HG03442 (cell line): ENCODE measurements around the gene GMPR.
"Not testable (repeated sequence)": the region's sequence is repeated elsewhere in the genome, so short reads cannot be mapped to it uniquely, and the experiment has no call there.

Experiments
- ATAC-seq: cut with Tn5 transposase; IDR thresholded peaks from one replicate; pipeline ENCODE4 v1.9.1; 2021; ENCODE audit warnings: mild to moderate bottlenecking, moderate library complexity; ENCODE audit not compliant: unreplicated experiment

GMPR gene

DNA sequence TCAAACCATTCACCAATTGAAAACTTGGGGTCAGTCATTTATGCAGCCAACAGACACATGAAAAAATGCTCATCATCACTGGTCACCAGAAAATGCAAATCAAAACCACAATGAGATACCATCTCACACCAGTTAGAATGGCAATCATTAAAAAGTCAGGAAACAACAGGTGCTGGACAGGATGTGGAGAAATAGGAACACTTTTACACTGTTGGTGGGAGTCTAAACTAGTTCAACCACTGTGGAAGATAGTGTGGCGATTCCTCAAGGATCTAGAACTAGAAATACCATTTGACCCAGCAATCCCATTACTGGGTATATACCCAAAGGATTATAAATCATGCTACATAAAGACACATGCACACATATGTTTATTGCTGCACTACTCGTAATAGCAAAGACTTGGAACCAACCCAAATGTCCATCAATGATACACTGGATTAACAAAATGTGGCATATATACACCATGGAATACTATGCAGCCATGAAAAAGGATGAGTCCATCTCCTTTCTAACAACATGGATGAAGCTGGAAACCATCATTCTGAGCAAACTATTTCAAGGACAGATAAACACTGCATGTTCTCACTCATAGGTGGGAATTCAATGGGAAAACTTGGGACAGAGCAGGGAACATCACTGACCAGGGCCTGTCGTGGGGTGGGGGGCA, 13.2 kb upstream of the GMPR start:
- ATAC-seq = not testable (repeated sequence)

DNA sequence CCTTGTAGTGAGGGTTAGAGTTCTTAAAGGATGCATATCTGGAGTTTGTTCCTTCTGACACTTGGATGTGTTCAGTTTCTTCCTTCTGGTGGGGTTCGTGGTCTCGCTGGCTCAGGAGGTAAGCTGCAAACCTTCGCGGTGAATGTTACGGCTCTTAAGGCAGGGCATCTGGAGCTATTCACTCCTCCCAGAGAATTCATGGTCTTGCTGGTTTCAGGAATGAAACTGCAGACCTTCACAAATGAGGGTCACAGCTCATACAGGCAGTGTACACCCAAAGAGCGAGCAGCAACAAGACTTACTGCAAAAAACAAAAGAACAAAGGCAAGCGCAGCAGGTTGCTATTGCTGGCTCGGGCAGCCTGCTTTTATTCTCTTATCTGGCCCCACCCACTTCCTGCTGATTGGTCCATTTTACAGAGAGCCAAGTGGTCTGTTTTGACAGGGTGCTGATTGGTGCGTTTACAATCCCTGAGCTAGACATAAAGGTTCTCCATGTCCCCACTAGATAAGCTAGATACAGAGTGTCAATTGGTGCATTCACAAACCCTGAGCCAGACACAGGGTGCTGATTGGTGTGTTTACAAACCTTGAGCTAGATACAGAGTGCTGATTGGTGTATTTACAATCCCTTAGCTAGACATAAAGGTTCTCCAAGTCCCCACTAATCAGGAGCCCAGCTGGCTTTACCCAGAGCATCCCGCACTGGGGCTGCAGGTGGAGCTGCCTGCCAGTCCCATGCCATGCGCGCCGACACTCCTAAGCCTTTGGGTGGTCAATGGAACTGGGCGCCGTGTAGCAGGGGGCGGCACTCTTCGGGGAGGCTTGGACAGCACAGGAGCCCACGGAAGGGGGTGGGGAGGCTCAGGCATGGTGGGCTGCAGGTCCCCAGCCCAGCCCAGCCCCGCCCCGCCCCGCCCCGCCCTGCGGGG, 12.0 kb upstream of the GMPR start:
- ATAC-seq = not testable (repeated sequence)

DNA sequence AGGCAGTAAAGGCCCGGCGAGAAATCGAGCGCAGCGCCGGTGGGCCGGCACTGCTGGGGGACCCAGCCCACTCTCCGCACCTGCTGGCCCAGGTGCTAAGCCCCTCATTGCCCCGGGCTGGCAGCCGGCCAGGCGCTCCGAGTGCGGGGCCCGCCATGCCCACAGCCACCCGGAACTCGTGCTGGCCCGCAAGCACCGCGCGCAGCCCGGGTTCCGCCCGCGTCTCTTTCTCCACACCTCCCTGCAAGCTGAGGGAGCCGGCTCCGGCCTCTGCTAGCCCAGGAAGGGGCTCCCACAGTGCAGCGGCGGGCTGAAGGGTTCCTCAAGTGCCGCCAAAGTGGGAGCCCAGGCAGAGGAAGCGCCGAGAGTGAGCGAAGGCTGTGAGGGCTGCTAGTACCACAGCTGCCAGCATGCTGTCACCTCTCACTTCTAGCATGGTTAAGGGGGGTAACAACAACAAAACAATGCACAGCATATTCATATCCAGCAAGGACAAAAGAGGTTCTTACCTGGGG, 11.3 kb upstream of the GMPR start:
- no peak for ATAC-seq

DNA sequence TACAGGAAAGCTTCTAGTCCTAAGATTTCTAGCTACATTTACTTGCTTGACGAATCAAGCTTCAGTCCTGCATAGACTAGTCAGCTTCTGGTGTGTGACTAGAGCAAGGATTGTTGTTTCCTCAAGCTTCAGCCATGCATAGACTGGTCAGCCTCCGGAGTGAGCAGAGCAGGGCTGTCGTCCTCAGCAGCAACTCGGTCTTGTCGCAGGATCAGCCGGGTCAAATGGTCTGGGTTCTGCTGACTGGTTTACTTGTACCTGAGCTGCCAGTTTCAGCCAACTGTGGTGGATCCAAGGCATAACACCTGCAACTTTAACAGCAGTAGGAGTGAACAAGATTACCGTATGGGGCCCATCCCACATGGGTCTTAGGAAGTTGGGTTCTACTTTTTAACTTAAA, 10.8 kb upstream of the GMPR start:
- ATAC-seq = no peak

DNA sequence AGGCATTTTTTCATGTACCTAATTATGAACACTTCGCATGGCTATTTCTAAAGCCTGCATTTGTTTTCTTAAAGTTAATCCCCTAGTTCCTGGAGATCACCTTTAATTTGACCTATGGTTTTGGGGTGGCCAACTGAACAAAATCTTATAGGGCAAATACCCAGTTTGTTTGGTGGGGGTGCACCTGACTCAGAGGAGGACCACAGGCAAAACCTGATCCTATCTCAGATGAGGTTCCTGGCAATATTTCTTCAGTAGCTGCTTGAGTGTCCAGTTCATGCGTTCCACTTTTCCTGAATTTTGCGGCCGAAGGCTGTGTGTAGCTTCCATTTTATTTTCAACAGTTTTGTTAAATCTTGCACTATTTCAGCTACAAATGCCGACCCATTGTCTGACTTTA, 10.3 kb upstream of the GMPR start:
- ATAC-seq = no peak

DNA sequence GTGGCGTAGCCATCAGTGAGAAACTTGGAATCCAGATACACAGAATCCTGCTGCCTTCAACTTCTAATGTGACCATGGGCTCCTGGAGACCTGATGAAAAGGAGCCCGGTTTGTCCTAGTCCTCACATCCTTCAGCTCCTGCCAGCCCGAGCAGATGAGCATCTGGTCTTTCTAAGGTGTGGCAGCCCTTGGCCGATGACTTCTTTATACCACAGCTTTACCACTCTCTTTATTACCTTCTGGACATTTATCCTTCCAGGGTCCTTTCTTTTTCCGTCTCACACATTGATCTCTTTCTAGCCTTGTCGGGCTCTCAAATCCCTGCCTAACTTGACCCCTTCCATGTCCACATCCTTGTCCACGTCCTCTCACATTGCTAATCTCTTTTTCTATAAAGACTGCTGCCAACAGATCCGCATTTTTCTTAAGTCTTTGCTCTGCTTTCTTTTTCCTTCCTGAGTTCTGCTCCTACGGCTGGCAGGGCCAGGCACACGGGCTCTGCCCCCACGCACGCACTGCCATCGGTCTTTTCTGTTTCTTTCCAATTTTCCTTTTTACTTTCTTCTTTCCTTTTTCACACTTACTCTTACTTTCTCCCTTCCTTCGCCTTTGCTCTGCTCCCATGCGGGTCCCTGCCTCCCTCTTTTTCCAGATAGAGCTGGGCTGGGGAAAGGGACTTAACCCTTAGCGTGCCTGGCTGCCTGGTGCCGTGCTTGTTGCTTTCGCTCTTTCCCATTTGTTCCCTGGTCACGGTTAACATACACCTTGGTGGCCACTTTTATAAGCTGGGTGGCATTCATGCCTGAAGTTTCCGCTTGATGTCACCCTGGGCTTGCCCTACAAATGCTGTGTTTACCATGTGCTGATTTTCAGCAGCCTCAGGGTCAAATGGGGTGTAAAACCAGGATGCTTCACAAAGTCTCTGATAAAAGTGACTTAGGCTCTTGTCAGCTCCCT, 9.4 kb upstream of the GMPR start:
- ATAC-seq = no peak

DNA sequence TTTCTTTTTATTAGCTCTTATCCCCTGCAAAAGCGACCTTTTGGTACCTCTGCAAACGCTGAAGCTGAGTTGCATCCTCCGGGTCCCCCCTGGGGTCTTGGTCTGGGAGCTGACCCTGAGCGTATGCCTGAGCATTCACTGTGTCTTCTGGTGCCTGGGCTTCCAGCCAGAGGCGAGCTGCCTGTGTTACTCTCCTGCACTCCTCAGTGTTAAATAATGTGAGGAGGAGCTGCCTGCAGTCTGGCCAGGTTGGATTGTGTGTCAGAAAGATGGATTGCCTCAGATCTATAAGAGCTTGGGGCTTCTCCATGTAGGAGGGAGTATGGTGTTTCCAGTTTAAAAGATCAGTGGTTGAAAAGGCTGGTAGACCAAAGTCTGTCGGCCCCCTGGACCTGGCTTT, 8.7 kb upstream of the GMPR start:
- no peak for ATAC-seq

DNA sequence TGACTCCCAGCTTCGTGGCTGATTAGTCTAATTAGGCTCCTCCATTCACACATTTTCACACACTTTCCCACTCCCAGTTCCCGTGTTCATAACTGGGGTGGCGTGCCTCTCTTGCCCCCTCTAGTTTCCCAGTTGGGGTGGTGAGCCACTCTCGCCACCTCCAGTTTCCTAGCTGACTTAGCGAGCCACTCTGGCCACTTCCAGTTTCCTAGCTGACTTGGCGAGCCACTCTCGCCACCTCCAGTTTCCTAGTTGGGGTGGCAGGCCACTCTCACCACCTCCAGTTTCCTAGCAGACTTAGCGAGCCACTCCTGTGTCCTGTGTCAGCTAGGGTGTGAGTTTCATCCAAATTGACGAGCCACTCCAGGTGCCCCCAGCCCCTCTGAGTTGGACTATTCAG, 7.4 kb upstream of the GMPR start:
- ATAC-seq = no peak

DNA sequence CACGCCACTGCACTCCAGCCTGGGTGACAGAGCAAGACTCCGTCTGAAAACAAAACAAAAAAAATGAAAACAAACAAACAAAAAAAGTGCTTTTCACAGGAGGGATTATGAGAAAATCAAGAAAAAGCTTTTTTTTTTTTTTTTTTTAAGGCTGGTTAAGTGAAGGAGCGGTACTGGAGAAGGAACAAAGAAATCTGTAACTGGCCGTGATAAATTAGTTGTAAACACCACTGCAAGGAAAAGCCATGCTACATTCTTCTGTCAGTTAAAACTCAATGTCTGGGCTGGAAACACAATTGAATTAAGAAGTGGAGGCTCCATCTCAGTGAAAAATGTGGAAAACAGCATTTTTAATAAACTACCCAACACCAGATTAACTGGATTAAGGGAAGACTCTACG, 6.3 kb upstream of the GMPR start:
- ATAC-seq = no peak

DNA sequence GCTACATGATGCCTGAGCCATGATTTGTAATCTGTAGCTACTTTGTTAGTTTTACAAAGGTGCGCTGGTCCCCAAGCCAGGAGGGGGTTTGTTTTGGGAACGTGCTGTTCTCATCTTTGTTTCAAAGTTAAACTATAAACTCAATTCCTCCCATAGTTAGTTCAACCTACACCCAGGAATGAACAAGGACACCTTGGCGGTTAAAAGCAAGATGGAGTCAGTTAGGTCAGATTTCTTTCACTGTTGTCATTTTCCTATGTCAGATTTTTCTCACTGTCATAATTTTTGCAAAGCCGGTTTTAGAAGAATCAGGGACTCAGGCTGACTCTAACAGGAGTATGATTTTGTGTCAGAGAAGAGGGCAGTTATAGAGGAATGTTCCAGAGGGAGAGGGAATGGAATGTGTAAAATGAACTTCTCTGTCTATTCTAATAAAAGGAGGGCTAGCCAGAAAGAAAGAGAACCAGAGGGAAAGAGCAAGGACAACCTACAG, 2.3 kb upstream of the GMPR start:
- ATAC-seq = no peak

DNA sequence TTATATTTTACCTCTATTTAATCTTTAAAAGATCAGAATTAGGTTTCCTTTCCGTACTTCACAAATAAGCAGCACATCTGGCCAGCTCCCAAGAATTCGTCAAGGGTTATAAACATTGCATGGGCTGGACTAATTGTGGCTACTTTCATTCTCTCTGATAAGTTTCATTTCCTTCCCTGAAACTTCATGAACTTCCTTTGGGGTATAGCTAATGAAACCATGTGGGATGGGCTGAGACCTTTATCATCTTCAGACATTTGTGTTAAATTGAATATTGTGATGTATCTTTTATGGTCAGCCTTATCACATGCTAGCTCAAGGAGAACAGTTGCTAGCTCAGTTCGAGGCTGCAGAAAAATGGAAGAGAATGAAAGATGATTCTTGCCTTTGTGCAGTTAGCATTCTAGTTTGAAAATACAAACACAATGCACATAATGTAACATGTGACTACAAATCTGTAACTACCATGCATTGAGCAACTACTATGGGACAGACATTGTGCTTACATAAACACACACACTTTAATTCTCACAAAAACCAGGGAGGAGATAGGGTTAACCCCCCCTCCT, 1.7 kb upstream of the GMPR start:
- peak; percentile 47 for ATAC-seq

DNA sequence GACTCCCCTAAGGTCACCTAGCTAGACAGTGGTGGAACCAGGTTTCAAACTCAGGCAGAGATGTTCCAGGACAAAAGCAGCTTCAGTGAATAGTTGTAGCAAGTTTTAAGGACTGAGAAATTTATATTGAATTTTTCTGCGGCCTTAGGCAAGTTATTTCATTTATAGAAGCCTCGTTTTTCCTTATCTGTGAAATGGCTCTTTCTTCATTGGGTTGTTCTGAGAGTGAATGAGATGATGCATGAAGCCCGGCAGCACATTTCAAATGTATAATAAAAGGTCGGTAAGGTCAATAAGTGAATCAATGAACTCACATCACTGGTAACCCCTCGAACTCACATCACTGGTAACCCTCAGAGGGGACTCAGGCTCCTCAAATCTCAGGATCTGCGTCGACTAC, 1.1 kb upstream of the GMPR start:
- no peak for ATAC-seq

DNA sequence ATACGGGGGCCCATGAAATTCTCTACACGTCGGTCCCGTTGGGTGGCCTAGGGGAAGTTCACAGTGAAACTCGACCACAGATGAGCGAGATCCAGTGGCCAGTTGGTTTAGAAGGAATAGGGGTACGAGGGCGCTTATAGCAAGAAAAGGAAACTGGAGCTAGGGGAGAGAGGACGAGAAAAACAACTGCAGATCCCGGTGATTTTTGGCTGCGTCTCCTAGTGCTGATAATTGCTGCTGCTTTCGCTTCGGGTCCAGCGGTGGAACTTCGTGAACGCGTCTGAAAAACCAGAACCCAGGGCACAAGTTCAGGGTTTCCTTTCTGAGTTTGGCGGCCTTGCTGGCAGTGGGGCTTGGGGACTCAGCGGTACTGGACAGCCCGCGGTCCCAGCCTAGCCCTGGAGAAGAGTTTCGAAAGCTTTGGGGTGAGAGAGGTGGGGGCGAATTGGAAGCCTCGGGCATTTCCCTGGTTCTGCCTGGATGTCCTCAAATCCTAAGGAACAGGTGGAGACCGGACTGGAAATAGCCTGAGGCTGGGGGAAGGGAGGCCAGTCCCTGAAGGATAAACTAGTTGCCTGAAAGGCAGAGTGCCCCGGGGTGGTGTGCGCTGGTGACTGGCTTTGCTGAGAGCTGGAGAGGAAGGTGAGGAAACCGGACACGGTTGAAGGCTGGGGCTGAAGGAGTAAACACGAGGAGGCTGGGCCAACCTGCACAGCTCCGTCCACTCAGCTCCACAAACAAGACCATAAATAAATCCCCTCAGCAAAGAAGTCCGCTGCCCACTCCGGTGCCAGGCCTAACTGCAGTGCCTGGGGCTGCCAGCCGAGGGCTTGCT, 793 bp downstream of the GMPR start:
- ATAC-seq = no peak

DNA sequence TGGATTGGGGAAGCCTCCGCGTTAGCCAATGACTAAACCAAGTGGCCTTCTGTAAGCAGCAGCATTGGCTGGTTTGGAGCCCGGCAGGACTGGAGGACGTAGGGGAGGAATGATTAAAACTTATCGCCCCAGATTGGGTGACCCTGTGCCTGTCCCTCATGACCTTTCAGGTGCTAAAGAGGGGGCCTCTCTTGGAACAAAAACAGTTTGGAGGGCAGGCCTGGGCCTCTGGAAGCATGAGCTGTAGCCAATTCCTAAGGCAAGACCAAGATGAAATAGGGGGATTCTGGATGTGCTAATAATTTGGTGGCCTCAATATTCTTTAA, 1.4 kb downstream of the GMPR start:
- ATAC-seq = no peak

DNA sequence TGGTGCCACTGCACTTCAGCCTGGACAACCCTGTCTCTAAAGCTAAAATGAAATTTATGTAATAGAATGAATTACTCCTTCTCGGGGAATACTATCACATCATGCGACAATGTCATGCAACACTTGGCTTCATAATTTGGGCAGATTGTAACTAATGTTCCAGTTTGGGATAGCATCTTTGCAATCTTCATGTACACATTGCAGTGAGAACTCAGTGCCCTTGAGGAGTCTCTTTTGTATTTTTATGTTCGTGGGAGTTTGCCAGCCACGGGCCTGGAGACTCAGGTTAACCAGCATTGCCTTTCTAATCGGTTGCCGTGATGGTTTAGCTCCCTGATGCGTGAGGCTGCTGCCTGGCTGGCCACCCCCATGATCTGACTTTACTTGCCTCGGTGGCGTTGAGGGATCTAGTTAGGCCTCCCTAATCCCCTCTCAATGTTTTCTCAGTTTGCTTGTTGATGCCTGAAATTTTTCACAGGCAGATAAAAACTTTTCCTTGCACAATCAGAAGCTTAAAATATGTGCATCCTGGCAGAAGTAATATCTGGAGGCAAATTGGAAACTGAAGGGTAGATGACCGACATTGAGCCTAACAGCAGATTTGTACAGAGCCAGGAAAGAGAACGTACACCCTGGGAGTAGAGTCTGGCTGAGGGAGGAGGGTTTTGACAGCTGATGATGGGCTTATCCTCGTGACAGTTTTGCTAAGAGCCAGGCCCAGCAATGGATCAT, 2.4 kb downstream of the GMPR start:
- ATAC-seq = no peak

DNA sequence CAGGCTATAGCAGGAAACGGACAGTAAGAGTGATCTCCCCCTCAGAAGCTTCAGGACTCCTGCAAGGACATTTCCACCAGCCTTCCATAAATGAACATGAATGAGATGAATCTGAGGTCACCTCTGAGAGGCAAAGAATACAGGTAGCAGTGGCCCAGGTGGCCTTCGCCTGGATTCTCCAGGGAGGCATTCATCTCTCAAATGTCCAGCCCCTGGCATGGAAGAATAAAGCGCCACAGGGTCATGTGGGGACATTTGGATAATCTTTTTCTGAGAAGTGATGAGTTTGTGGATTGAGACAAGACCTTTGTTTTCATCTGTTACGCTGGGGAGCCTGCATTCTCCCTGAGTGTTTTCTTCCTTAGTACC, 2.9 kb downstream of the GMPR start:
- ATAC-seq = no peak

DNA sequence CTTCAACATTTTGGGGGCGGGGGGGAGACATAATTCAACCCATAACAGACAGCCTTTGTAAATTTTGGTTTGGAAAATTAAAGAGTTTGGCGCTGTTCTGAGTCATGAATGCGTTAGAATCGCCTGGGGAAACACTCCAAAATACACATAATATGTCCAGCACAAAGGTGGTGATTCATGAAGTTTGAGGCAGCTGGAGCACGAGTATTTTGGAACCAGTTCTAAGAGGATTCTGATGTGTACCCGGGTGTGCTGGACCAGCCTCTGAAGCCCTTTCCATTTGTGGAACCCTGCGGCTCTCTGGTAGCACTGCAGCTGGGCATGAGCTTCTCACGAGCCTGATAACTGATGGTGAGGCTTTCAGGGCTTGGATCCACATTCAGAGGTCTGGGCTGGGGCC, 4.7 kb downstream of the GMPR start:
- ATAC-seq = no peak

DNA sequence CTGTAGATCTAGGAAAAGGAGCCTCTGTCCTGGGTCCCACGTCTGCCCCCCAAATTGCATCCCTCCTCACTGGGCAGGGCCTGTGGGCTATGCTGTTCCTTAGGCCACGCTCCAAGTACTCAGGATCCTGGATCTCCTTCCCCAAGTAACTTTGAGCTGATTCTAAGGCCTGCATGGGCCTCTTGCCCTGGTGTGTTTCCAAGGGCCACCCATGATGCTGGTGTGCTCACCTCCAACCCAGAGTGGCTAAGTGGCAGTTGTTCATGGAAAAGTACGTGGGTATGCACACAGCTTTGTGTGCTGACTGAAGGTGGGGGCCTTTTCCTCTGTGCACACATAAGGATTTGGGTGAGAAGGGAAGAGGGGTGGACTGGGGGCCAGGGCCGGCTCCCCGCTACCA, 5.3 kb downstream of the GMPR start:
- ATAC-seq = no peak

DNA sequence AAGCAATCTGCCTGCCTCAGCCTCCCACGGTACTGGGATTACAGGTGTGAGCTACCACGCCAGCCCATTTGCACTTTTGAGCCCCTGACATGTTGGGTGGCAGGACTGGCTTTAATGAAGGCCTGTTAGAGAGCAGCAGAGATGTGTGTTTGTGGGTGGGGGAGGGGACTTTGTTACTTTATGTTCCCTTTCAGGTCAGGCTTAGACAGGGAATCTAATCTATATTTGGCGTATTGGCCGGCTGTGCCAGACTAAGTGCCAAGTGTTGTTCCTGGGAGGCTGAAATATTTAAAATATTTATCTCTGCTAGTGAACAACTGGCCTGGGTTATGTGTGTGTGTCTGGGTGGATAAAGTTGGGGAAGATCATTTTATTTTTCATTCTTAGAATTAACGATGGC, 6.1 kb downstream of the GMPR start:
- no peak for ATAC-seq
